Endothelial cell (in vitro differentiated cells): ENCODE measurements around the gene ZRANB3. TPM values are rescaled to one million over a fixed set of nuclear protein-coding genes. Genes with fewer than 3 reads are reported as not detected.
A peak's percentile ranks its signal among the peaks of the same experiment; 100 is the strongest.

Experiments
- DNase-seq: peaks from one replicate; pipeline ENCODE4 v3.0.0; 2021; ENCODE audit warnings: low spot score
- H3K27ac Mint-ChIP-seq: one replicate; pipeline ENCODE4 v1.8.0; 2021; ENCODE audit warnings: mixed read lengths, inconsistent platforms; ENCODE audit not compliant: unreplicated experiment
- H3K27me3 Mint-ChIP-seq: one replicate; pipeline ENCODE4 v1.8.0; 2021; ENCODE audit warnings: mild to moderate bottlenecking, moderate library complexity, mixed read lengths, inconsistent platforms; ENCODE audit not compliant: unreplicated experiment
- H3K36me3 Mint-ChIP-seq: one replicate; pipeline ENCODE4 v1.8.0; 2021; ENCODE audit warnings: mild to moderate bottlenecking, low read depth, mixed read lengths, inconsistent platforms; ENCODE audit not compliant: unreplicated experiment
- H3K4me1 Mint-ChIP-seq: one replicate; pipeline ENCODE4 v1.8.0; 2021; ENCODE audit warnings: mild to moderate bottlenecking, mixed read lengths, inconsistent platforms; ENCODE audit not compliant: unreplicated experiment
- H3K4me3 Mint-ChIP-seq: one replicate; pipeline ENCODE4 v1.8.0; 2021; ENCODE audit warnings: mild to moderate bottlenecking, mixed read lengths, inconsistent platforms; ENCODE audit not compliant: unreplicated experiment
- H3K9me3 Mint-ChIP-seq: one replicate; pipeline ENCODE4 v1.8.0; 2021; ENCODE audit warnings: mixed read lengths, inconsistent platforms; ENCODE audit not compliant: unreplicated experiment
- total RNA-seq: library from RNA; stranded (reverse); fragmentation: NEBNext Ultra II Directional; extraction: Animal tissue kit (Norgen Biotek cat#: 25700); gene quantifications from one replicate; pipeline ENCODE4 v1.2.1, GENCODE V29; 2021; ENCODE audit not compliant: unreplicated experiment
- TF ChIP-seq, protein P1 (sequence below): fragments of 200-600 bp; sonication (generic); IDR thresholded peaks from one replicate; pipeline ENCODE4 v1.5.0; 2021; ENCODE audit warnings: antibody characterized with exemption; ENCODE audit not compliant: unreplicated experiment

The ZRANB3 gene
- total RNA-seq, 1 donor from 2014 or later, result 9.4 TPM

DNA sequence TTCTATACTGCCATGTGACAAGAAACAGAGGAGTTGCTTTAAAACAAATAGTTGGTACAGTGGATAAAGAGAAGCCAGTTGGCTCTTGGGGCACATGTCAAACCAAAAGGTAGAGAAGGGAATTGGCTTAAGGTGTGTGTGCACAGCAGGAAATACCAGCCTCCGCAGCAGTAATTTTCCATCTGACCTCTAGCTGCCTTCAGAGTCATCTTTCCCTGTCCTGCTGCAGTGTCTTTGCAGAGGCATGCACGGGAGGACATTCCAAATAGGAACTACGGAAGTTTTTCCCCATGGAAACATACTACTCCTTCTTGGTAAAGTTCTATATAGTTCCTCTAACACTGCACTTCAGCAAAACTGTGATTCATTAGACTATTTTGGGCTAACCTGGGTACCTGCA is 379.4 kb downstream of the ZRANB3 start:
- Mint-ChIP-seq H3K9me3 (no peaks in the 10 kb centered on the region), H3K27me3 (no peaks in the 10 kb centered on the region), H3K27ac (no peak overlapping the region), H3K4me1 (no peaks in the 10 kb centered on the region), H3K36me3 (peaks cover 17% of the 10 kb centered on the region), H3K4me3 (no peak overlapping the region)
- TF ChIP-seq, protein P1, sequence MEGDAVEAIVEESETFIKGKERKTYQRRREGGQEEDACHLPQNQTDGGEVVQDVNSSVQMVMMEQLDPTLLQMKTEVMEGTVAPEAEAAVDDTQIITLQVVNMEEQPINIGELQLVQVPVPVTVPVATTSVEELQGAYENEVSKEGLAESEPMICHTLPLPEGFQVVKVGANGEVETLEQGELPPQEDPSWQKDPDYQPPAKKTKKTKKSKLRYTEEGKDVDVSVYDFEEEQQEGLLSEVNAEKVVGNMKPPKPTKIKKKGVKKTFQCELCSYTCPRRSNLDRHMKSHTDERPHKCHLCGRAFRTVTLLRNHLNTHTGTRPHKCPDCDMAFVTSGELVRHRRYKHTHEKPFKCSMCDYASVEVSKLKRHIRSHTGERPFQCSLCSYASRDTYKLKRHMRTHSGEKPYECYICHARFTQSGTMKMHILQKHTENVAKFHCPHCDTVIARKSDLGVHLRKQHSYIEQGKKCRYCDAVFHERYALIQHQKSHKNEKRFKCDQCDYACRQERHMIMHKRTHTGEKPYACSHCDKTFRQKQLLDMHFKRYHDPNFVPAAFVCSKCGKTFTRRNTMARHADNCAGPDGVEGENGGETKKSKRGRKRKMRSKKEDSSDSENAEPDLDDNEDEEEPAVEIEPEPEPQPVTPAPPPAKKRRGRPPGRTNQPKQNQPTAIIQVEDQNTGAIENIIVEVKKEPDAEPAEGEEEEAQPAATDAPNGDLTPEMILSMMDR, result no peak
- no peak for DNase-seq

DNA sequence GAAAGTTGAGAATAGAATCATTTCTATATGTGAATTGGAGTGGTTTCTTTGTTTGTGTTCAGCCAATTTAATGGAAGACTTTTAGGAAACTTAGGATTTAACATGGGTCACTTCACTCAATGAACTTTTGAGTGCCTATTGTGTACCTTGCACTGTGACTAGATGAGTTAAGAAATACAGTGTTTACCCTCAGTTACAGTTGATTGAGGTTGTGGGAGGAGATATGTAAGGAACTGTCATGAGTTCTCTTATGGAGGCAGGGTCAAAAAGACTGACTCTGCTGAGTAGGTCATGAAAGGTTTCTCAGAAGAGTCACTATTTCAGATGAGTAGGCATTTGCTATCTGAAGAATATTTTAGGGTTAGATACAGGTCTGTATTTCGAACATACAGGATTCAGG is 380.3 kb downstream of the ZRANB3 start:
- H3K4me3 Mint-ChIP-seq, result no peak overlapping the region
- H3K9me3 Mint-ChIP-seq, result no peaks in the 10 kb centered on the region
- TF ChIP-seq, protein P1, result no peak
- H3K4me1 Mint-ChIP-seq, result no peaks in the 10 kb centered on the region
- H3K27me3 Mint-ChIP-seq, result no peaks in the 10 kb centered on the region
- H3K27ac Mint-ChIP-seq, result no peak overlapping the region
- no peak for DNase-seq
- peaks cover 17% of the 10 kb centered on the region for H3K36me3 Mint-ChIP-seq

DNA sequence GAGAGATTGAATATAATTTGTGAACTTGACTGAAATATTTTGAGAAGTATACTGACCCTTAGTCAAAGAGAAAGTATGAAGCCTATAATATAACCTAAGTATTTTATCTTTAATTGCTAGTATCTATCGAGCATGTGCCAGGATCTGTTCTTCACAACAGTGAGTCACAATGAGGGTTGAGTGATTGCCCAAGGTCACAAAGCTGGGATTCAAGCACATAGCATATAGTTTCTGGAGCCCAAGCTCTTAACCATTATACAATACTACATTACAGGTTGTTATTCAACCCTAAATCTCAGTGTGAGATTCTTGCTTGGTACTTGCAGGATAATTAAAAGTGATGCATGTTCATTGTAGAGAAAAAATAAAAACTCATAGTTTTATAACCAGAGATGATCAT is 381.8 kb downstream of the ZRANB3 start:
- DNase-seq, result no peak
- Mint-ChIP-seq H3K4me3 (no peak overlapping the region), H3K27ac (no peak overlapping the region), H3K4me1 (no peaks in the 10 kb centered on the region), H3K27me3 (peaks cover under 1% of the 10 kb centered on the region), H3K36me3 (peaks cover 15% of the 10 kb centered on the region), H3K9me3 (no peaks in the 10 kb centered on the region)
- TF ChIP-seq, protein P1, result no peak

DNA sequence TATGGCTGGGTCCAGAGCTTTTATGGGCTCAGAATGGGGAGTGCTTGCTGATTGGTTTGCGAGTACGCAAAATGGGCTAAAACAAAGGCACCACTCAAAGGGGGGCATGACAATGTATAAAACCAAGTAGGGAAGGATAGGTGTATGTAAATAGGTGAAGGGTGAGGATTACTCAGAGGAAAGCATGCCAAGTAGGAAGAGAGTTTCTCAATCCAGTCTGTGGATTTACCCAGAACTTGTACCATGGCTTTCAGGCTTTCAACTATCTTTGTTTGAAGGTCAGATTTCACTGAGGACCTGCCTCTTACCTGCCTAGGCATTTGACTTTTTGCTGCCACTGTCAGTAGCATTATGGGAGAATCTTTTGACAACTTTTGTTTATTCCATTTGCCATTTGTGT is 386.7 kb downstream of the ZRANB3 start:
- no peak for DNase-seq
- H3K4me1 Mint-ChIP-seq, result no peaks in the 10 kb centered on the region
- peaks cover 40% of the 10 kb centered on the region for H3K36me3 Mint-ChIP-seq
- TF ChIP-seq, protein P1, result no peak
- peak overlapping the region; percentile 60 for H3K4me3 Mint-ChIP-seq
- H3K9me3 Mint-ChIP-seq, result no peaks in the 10 kb centered on the region
- peaks cover 2% of the 10 kb centered on the region for H3K27me3 Mint-ChIP-seq
- H3K27ac Mint-ChIP-seq, result no peak overlapping the region

DNA sequence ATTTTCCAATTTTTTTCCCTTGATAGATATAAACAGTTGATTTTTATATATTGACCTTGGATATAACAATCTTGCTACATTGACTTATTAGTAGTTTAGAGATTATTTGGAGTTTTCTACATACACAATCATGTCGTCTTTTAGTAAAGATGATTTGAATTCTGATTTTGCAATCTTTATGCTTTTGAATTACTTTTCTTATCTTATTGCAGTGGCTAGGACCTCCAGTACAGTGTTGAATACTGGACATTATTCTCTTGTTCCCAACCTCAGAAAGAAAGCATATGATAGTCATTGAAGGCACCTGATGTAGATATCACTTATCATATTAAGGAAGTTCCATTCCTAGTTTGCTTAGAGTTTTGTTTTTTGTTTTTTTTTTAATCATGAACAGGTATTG is 388.7 kb downstream of the ZRANB3 start:
- no peaks in the 10 kb centered on the region for H3K4me1 Mint-ChIP-seq
- H3K36me3 Mint-ChIP-seq, result peaks cover 40% of the 10 kb centered on the region
- TF ChIP-seq, protein P1, result no peak
- H3K4me3 Mint-ChIP-seq, result no peak overlapping the region
- no peak overlapping the region for H3K27ac Mint-ChIP-seq
- peaks cover 2% of the 10 kb centered on the region for H3K27me3 Mint-ChIP-seq
- DNase-seq, result no peak
- H3K9me3 Mint-ChIP-seq, result no peaks in the 10 kb centered on the region
